ENCODE measurements around the gene ARL15. TPM values are rescaled to one million over a fixed set of nuclear protein-coding genes. Genes with fewer than 3 reads are reported as not detected.

Gene ARL15
- total RNA-seq, 1 experiment from 2014 or later = 13.0 TPM

- Histone ChIP-seq H3K27ac (ENCODE audit: insufficient read length, low read depth, low read length) (no peak overlapping the region), H3K18ac (ENCODE audit: insufficient read length, low read depth, low read length) (no peak overlapping the region), H3K27me3 (ENCODE audit: insufficient read depth, low read length) (no peaks in the 10 kb centered on the region), H3K56ac (ENCODE audit: insufficient read length, low read depth, low read length) (no peak overlapping the region), H3T11ph (ENCODE audit: low read length) (no peak overlapping the region), H2BK15ac (ENCODE audit: low read depth, low read length) (no peak overlapping the region), H2BK5ac (ENCODE audit: insufficient read length, low read length) (no peak overlapping the region), H2AFZ (ENCODE audit: low read length) (no peak overlapping the region), H2BK120ac (ENCODE audit: low read depth, low read length, poor library complexity, severe bottlenecking) (no peak overlapping the region), H2BK12ac (ENCODE audit: insufficient read length, low read depth, low read length) (no peak overlapping the region), H3K9ac (ENCODE audit: extremely low read depth, insufficient read length, low read length) (no peak overlapping the region), H3K23me2 (ENCODE audit: insufficient read length, low read depth, low read length, poor library complexity, severe bottlenecking) (no peaks in the 10 kb centered on the region), H3K79me2 (ENCODE audit: insufficient read depth, low read length) (no peaks in the 10 kb centered on the region), H4K5ac (ENCODE audit: insufficient read length, low read depth, low read length) (no peak overlapping the region), H3K23ac (ENCODE audit: insufficient read length, low read depth, low read length) (no peak overlapping the region), H3K4me1 (ENCODE audit: insufficient read depth, low read length) (peaks cover 9% of the 10 kb centered on the region; the same call in 1 of the 2 replicates), H4K20me1 (ENCODE audit: control insufficient read depth, insufficient read depth, insufficient read length) (no peaks in the 10 kb centered on the region), H2AK5ac (ENCODE audit: insufficient read length, low read length) (no peak overlapping the region), H3K79me1 (ENCODE audit: insufficient read depth, low read depth, low read length, poor library complexity, severe bottlenecking) (no peaks in the 10 kb centered on the region), H3K9me3 (ENCODE audit: control insufficient read depth, low read depth, low read length) (no peaks in the 10 kb centered on the region), H2BK20ac (ENCODE audit: low read depth, low read length, poor library complexity, severe bottlenecking) (no peak overlapping the region), H3K14ac (ENCODE audit: insufficient read depth, low read length) (no peak overlapping the region), H3K4ac (ENCODE audit: low read depth, low read length) (no peak overlapping the region), H4K91ac (ENCODE audit: insufficient read length, low read depth, low read length) (no peak overlapping the region), H4K8ac (replicated peaks; ENCODE audit: insufficient read length, low read depth, low read length) (no peak overlapping the region), H3K4me2 (ENCODE audit: insufficient read depth, insufficient read length, low read length) (no peak overlapping the region)
- Mint-ChIP-seq H3K27ac (no peak overlapping the region), H3K36me3 (ENCODE audit: insufficient read depth in 1 of 3, low read depth in 3 of 3) (peaks cover 4 to 7% (median 6%) of the 10 kb centered on the region in 3 experiments; a peak in 5 of 7 replicates), H3K4me1 (peaks cover 33 to 37% of the 10 kb centered on the region in 2 experiments), H3K4me3 (no peak overlapping the region), H3K27me3 (ENCODE audit: low read depth) (no peaks in the 10 kb centered on the region), H3K9me3 (peaks cover 0 to 2% of the 10 kb centered on the region in 2 experiments; a peak in 3 of 5 replicates)
- TF ChIP-seq CTCF (conservative IDR thresholded peaks at IDR 0.05) = no peak
- WGBS (ENCODE audit: extremely low coverage, insufficient read length, low lambda C conversion rate) = no CpG with 5 or more reads among the region's 3 CpGs
- DNase-seq = no peak
Measured at GRCh38 chr5:53987101-53987500, 323.3 kb downstream of the ARL15 start.
